ENCODE results near the gene IFITM1.

DNA sequence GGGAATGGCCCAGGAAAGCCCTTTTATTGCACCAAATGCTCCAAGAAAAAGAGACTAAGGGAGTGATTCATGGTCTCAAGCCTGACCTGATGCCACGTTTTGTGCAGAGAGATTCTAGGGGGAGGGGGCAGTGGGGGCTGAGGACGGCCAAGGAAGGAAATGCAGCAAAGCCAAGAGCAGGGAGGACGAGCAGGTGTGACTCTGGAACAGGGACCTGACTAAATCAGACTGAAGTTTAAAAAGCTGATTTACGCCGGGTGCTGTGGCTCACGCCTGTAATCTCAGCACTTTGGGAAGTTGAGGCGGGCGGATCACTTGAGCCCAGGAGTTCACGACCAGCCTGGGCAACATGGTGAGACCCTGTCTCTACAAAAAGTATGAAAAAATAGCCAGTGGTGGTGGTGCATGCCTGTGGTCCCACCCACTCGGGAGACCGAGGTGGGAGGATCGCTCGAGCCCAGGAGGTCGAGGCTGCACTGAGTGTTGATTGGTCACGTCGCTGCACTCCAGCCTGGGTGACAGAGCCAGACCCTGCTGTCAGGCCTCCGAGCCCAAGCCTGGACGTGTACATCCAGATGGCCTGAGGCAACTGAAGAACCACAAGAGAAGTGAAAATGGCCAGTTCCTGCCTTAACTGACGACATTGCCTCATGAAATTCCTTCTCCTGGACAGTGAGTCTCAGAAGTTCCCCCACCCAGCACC is 17.7 kb downstream of the IFITM1 start:
- TF ChIP-seq ZNF274 (IDR thresholded peaks at IDR 0.05; ENCODE audit: low read depth, low read length) (no peak), YY1 (IDR thresholded peaks at IDR 0.05; ENCODE audit: insufficient read depth, insufficient read length) (no peak), SUZ12 (IDR thresholded peaks at IDR 0.05; ENCODE audit: extremely low read depth, insufficient read depth, insufficient read length) (no peak)
